Activated CD8-positive, alpha-beta memory T cell treated with anti-CD3 and anti-CD28 coated beads, Interleukin-2, amount 50 U/mL, for 4 hours (primary cell): ENCODE data around the gene TBATA.

Experiments
- DNase-seq: peaks from one replicate; pipeline ENCODE4 v3.0.0-alpha.2; 2020

Gene TBATA

GRCh38 chr10:70759781-70760180 is 25.4 kb downstream of the TBATA start:
- no peak for DNase-seq

DNA sequence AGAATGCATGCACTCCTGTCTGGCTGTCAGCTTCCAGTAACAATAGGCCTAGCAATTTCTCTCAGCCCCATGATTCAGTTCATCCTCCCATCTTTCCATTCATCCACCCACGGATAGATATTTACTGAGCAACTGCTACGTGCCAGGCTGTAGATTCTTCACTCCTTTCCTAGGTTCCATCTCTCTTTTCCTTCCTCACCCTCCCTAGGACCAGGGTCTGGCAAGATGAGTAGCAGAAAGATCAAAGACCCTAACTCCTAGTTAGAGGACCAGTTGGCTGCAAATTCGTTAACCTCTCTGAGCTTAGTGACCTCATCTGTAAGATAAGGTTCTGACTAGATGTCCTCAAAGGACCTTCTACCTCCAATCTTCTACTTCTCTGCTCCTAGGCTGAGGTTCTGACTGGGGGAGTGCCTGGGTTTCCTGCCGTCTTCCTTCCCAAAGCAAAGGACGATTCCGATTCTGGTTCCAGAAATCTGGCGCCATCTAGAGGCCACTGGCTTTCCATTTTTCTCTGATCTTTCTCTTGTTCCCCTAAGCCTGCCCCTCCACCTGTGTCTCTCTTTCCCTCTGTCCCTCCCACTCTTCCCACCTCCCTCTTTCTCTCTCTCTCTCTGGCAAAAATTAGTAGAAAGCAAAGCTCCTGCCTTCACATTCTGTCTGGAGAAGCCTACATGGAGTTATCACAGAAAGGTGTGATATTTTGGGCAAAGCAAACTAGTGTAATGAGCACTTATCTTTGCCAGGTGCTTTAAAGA is 26.2 kb downstream of the TBATA start:
- peak; percentile 72 for DNase-seq

- no peak for DNase-seq
Observed at GRCh38 chr10:70757856-70758255, 27.3 kb downstream of the TBATA start.

GRCh38 chr10:70756700-70757360 is 28.3 kb downstream of the TBATA start:
- no peak for DNase-seq

DNA sequence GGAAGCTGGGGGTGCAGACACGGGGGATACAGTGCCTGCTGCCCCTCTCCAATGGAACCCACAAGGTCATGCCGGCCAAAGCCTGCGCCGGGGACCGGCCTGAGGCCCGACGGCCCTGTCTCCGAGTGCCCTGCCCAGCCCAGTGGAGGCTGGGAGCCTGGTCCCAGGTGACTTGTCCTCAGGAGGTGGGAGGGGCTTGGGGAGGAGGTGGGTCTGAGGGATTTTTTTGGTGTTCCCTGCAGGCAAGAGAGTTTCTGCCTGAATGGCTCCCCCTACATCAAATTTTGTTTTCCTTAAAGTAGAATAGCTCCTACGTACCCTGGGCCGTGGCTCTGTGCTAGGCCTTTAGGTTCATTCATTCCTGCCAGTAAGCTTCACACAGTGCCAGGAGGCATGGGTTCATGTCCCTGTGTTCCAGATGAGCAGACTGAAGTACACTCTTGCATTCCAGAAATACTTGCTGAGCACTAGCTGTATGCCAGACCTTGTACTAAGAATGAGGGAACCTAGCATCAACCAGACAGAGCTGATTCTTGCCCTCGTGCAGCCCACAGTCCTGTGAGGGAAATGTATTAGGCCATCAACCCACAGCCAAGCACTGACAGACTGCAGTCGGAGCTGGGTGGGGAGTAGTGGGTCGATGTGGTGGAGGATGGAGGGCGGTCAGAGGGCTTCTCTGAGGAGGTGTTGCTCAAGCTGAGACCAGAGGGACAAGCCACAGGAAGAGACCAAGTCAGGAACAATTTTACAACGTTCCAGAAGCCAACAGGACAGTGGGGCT is 31.1 kb downstream of the TBATA start:
- DNase-seq: no peak

DNA sequence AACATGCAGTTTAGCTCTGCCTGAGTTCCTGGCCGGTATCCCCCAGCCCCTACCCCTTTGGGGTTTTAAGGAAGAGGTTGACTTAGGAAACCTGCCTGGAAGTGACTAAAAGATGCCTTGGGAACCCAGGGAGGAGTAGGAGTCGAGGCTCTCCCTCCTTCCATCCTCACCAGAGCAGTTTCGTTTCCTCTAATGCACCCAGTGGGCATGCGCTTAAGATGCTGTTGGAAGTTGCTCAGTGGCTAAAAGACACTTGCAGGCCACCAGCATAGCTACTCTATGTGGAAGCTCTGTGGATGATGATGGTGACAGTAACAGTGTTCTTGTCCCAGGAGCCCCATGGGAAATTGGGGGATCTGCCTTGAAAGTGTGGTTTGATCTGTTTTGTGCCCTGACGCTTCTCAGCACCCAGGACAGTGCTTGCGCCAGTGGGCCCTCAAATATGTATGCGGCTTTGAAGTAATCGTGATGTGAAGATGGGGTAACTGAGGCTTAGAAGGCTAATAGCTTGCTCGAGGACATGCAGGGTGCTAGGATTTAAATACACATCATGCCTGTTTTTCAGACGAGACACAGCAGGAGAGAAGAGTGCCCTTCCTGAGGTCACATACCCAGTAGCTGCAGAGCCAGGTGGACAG is 32.0 kb downstream of the TBATA start:
- no peak for DNase-seq

DNA sequence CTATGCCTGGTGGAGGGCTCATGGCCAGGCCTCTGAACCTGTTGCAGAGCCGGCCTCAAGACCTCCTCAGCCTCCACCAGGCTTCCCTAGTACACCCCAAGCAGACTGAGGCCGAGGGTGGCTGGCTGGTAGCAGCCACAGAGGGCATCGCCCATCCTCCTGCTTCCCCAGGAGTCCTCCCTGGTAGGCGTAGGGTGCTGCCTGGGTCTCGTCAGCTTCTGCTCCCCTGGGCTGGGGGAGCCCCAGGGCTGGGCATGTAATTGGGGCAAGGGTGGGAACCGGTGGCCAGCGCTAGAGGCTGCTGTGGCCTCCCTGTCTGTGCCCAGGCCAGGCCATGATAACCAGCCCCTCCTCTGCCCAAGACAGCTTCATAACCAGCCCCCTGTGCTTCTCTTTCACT is 32.6 kb downstream of the TBATA start:
- DNase-seq: no peak

- DNase-seq: no peak
Observed at GRCh38 chr10:70751991-70752390, 33.2 kb downstream of the TBATA start.

DNA sequence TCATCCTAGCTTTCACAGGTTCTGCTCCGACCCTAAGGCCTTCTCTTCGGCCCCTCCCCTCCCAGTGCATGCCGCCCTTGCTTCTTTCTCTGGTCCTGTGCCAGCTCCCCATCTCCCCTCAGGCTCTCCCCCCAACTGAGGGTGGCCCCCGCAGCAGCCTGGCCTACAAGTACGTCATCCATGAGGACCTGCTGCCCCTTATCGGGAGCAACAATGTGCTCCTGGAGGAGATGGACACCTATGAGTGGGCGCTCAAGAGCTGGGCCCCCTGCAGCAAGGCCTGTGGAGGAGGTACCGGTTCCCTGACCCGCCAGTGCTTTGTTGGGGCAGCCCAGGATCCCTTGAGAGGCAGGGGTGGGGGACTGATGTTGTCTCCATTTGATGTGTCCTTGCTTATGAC is 33.8 kb downstream of the TBATA start:
- DNase-seq: no peak

- no peak for DNase-seq
Observed at GRCh38 chr10:70750156-70750703, 34.9 kb downstream of the TBATA start.

DNA sequence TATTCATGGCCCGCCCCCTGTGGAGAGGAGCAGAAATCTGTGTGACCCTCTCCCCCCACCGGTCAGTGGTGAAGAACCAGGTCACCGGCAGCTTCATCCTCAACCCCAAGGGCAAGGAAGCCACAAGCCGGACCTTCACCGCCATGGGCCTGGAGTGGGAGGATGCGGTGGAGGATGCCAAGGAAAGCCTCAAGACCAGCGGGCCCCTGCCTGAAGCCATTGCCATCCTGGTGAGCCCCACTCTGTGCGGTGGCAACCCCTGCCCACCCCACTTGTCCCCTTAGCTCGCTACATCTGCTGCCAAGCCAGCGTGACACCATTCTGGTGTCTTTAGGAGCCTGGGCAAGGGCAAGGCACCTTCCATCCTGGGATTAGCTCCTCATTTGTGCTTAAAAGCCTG is 35.4 kb downstream of the TBATA start:
- DNase-seq: no peak

DNA sequence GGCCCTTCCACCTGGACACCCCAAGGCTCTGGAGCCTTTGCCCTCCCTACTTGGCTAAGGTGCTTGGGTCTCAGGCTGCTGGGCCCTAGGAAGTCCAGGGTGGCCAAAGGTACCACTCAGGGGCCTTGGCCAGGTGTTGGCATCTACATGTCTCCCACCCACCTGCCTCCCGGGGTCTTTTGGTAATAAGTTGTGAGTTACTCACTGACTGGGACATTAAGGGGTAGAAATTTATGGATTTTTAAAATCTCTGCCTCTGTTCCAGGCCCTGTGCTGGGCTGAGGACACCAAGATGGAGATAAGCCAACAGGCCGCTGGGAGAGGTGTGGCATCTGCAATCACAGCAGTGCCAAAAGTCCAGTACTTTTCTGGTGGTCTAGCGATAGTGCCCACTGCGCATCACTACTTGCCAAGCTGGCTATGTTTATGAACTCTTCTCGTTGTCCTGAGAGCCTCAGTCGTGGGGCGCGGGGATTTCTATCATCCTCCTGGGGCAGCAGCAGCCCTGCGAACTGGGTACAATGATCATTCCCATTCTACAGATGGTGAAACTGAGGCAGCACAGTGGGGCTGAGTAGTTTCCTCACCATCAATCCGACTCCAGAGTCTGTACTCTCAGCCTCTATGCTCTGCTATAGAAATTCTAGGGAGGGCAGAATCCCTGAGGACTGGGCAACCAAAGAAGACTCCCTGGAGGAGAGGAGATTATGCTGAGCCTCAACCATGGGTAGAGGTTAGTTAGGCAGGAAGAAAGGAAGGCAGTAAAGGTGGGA is 36.2 kb downstream of the TBATA start:
- DNase-seq: no peak

DNA sequence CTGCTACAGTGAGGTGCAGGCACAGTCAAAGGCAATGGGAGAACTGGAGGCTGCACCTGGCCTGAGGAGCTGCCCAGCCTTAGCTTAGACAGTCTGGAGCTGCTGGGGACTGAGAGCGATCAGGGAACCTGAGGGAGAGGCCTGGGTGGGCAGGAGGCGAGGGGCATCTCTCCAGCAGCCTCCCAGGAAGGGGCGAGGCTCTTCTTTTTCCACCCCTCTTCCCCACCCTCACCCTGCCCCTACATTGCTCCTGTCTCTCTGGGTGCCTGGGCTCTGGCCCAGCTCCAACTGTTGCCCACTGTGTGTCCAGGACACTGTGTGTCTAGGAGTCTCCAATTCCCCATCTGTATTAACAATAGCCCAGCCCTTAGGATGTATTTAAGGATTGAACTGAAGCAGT is 36.9 kb downstream of the TBATA start:
- no peak for DNase-seq

DNA sequence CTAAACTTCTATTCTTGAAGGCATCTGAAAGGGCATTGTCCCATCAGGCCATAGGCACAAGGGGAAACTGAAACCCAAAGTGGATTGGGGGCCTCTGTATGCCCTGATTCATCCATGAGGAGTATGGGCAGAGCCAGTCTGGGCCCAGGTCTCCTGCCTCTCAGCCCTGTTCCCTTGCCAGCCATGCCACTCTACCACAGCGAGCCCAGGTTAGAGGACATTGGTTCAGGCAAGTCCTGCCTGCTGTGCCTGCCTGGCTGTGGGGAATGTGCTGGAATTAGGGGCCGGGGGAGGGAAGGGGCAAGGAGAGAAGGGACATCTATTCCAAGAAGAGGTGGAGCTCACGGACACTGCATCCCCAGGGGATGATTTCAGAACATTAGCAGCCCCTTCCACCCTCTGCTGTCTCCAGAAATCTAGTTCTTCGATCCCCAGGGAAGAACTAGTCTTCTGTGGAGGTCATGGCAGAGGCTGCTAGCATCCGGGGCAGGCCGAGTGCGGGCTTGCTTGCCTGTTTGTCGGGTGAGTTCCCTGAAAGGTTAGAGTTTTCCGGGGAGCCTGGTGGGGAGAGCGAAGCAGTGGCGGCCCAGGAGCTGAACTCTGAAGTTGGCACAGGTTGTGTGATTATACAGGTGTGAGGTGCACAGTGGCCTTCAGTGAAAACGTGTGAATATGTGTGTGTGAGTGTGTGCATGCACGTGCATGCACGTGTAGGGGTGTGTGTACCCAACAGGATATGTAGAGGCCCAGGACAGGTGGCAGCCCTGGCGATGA is 37.8 kb downstream of the TBATA start:
- DNase-seq: no peak

DNA sequence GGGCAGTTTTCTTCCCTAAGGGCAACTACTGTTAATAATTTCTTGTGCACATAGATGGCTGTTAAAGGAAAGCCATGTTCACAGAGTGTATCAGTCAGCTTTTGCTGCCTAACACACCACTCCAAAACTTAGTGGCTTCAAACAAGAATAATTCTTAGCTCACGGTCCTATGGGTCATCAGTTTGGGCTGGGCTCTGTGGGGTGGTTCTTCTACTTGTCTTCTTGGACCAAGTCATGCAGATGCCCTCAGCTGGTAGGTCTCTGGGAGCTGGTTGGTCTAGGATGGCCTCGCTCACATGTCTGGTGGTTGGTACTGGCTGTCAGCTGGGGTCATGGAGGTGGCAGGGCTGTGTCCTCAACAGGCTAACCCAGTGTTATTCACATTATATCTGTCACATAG is 39.6 kb downstream of the TBATA start:
- no peak for DNase-seq

GRCh38 chr10:70744617-70745143 is 40.5 kb downstream of the TBATA start:
- DNase-seq: no peak

- no peak for DNase-seq
Observed at GRCh38 chr10:70743879-70744278, 41.3 kb downstream of the TBATA start.

DNA sequence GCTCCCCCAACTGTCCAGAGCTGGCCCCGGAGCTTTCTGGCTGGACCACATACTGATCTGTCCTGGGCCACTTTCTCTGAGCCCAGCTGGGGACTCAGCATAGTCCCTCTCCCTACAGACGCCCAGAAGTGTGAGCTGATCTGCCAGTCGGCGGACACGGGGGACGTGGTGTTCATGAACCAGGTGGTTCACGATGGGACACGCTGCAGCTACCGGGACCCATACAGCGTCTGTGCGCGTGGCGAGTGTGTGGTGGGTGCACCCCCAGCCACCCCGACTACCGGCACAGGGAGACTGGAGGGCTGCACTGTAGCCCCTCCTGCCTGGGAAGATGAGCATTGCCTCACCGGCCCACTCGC is 41.8 kb downstream of the TBATA start:
- DNase-seq: no peak

- no peak for DNase-seq
Observed at GRCh38 chr10:70742537-70743429, 42.4 kb downstream of the TBATA start.
